Astrocyte (in vitro differentiated cells and primary cell): ENCODE data around the gene SPACA4. TPM values are rescaled to one million over a fixed set of nuclear protein-coding genes. Genes with fewer than 3 reads are reported as not detected.

Source experiments
- DNase-seq: peaks from one replicate; pipeline ENCODE4 v3.0.0-alpha.2; 2010; ENCODE audit warnings: low read depth
- FAIRE-seq: peaks from 2 replicates; lab custom pipeline; 2011; peaks lifted over from hg19 to GRCh38; lab: Jason Lieb, UNC
- H2AFZ ChIP-seq: 2 replicates; pipeline ENCODE4 v1.6.0; 2012; ENCODE audit warnings: low read depth, low read length, inconsistent platforms
- H3K27ac ChIP-seq: 2 replicates; pipeline ENCODE4 v1.5.1; 2011; ENCODE audit warnings: low read depth, low read length, inconsistent platforms
- H3K27me3 ChIP-seq: 2 replicates; pipeline ENCODE4 v1.6.0; 2011; ENCODE audit warnings: low read length, inconsistent platforms; ENCODE audit not compliant: insufficient read depth
- H3K36me3 ChIP-seq: 2 replicates; pipeline ENCODE4 v1.5.1; 2011; ENCODE audit warnings: low read length, inconsistent platforms; ENCODE audit not compliant: insufficient read depth
- H3K4me1 ChIP-seq: 2 replicates; pipeline ENCODE4 v1.5.1; 2011; ENCODE audit warnings: low read length, inconsistent platforms; ENCODE audit not compliant: insufficient read depth
- H3K4me2 ChIP-seq: 2 replicates; pipeline ENCODE4 v1.6.0; 2012; ENCODE audit warnings: low read length, inconsistent platforms
- H3K4me3 ChIP-seq: 2 replicates; pipeline ENCODE4 v1.5.1; 2011; ENCODE audit warnings: low read depth, mild to moderate bottlenecking, low read length, inconsistent platforms; ENCODE audit not compliant: insufficient read depth
- H3K79me2 ChIP-seq: 2 replicates; pipeline ENCODE4 v1.6.0; 2012; ENCODE audit warnings: mild to moderate bottlenecking, low read length, inconsistent platforms; ENCODE audit not compliant: insufficient read depth
- H3K9ac ChIP-seq: 2 replicates; pipeline ENCODE4 v1.6.0; 2012; ENCODE audit warnings: mild to moderate bottlenecking, low read length, inconsistent platforms
- H3K9me3 ChIP-seq: 2 replicates; pipeline ENCODE4 v1.5.1; 2012; ENCODE audit warnings: low read depth, mild to moderate bottlenecking, low read length, inconsistent platforms; ENCODE audit not compliant: insufficient read depth
- H4K20me1 ChIP-seq: 2 replicates; pipeline ENCODE4 v1.6.0; 2012; ENCODE audit warnings: low read length, inconsistent platforms; ENCODE audit not compliant: insufficient read depth
- H3K27ac Mint-ChIP-seq: one replicate; pipeline ENCODE4 v1.8.0; 2021; ENCODE audit warnings: mild to moderate bottlenecking, mixed read lengths; ENCODE audit not compliant: unreplicated experiment
- H3K27me3 Mint-ChIP-seq: one replicate; pipeline ENCODE4 v1.8.0; 2021; ENCODE audit warnings: low read depth, mixed read lengths; ENCODE audit not compliant: unreplicated experiment
- H3K36me3 Mint-ChIP-seq: one replicate; pipeline ENCODE4 v1.8.0; 2021; ENCODE audit warnings: low read depth, mixed read lengths; ENCODE audit not compliant: unreplicated experiment
- H3K4me1 Mint-ChIP-seq: one replicate; pipeline ENCODE4 v1.8.0; 2021; ENCODE audit warnings: low read depth, mixed read lengths; ENCODE audit not compliant: unreplicated experiment
- H3K4me3 Mint-ChIP-seq: one replicate; pipeline ENCODE4 v1.8.0; 2021; ENCODE audit warnings: mild to moderate bottlenecking, moderate library complexity, mixed read lengths; ENCODE audit not compliant: unreplicated experiment
- H3K9me3 Mint-ChIP-seq: one replicate; pipeline ENCODE4 v1.8.0; 2021; ENCODE audit warnings: mild to moderate bottlenecking, mixed read lengths; ENCODE audit not compliant: unreplicated experiment
- EZH2 ChIP-seq: IDR thresholded peaks from 2 replicates; pipeline ENCODE4 v1.6.1; 2012; ENCODE audit warnings: mild to moderate bottlenecking, low read length, inconsistent platforms; ENCODE audit not compliant: insufficient read depth
- total RNA-seq: library from RNA; stranded (reverse); gene quantifications from 2 replicates; pipeline ENCODE4 v1.2.1, GENCODE V29; 2021
- TF ChIP-seq, protein P1 (sequence below): IDR thresholded peaks from 2 replicates; pipeline ENCODE4 v1.5.1; 2011; ENCODE audit warnings: low read depth, mild to moderate bottlenecking, inconsistent platforms, low read length, moderate library complexity; ENCODE audit not compliant: insufficient read depth

The SPACA4 gene
- total RNA-seq, 1 donor from 2014 or later: not detected

DNA sequence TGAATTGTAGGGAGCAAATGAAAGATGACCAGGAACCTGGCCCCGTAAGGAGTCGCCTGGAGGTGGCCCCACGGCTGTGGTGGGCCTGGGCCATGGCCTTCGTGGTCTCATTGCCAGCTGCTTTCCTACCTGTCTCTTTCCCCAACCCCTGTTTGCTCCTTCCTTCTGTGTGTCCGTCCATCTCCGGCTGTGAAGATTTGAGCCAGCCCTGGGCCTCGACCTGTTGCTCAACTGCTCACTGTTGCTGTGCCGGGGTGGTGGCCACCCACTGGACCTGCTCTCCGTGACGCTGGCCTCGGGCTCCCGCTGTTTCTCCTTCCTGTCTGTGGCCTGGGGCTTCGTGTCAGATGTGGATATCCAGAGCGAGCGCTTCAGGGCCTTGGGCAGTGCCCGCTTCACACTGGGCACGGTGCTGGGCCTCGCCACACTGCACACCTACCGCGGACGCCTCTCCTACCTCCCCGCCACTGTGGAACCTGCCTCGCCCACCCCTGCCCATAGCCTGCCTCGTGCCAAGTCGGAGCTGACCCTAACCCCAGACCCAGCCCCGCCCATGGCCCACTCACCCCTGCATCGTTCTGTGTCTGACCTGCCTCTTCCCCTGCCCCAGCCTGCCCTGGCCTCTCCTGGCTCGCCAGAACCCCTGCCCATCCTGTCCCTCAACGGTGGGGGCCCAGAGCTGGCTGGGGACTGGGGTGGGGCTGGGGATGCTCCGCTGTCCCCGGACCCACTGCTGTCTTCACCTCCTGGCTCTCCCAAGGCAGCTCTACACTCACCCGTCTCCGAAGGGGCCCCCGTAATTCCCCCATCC is 22.1 kb downstream of the SPACA4 start:
- Mint-ChIP-seq H3K9me3 (no peaks in the 10 kb centered on the region), H3K4me3 (no peak overlapping the region), H3K27me3 (no peaks in the 10 kb centered on the region), H3K36me3 (peaks cover 5% of the 10 kb centered on the region), H3K27ac (no peak overlapping the region), H3K4me1 (peaks cover 2% of the 10 kb centered on the region)
- no peak overlapping the region for H3K4me3 ChIP-seq
- H3K27me3 ChIP-seq: no peaks in the 10 kb centered on the region
- H3K36me3 ChIP-seq: no peaks in the 10 kb centered on the region
- no peaks in the 10 kb centered on the region for H3K9me3 ChIP-seq
- no peak for DNase-seq
- FAIRE-seq: no peak
- H3K27ac ChIP-seq: no peak overlapping the region
- H3K4me2 ChIP-seq: no peak overlapping the region
- peaks cover 14% of the 10 kb centered on the region for H3K4me1 ChIP-seq
- no peak overlapping the region for H2AFZ ChIP-seq
- TF ChIP-seq, protein P1, sequence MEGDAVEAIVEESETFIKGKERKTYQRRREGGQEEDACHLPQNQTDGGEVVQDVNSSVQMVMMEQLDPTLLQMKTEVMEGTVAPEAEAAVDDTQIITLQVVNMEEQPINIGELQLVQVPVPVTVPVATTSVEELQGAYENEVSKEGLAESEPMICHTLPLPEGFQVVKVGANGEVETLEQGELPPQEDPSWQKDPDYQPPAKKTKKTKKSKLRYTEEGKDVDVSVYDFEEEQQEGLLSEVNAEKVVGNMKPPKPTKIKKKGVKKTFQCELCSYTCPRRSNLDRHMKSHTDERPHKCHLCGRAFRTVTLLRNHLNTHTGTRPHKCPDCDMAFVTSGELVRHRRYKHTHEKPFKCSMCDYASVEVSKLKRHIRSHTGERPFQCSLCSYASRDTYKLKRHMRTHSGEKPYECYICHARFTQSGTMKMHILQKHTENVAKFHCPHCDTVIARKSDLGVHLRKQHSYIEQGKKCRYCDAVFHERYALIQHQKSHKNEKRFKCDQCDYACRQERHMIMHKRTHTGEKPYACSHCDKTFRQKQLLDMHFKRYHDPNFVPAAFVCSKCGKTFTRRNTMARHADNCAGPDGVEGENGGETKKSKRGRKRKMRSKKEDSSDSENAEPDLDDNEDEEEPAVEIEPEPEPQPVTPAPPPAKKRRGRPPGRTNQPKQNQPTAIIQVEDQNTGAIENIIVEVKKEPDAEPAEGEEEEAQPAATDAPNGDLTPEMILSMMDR: no peak
- no peak for TF ChIP-seq EZH2
- peaks cover 14% of the 10 kb centered on the region for H3K79me2 ChIP-seq
- H4K20me1 ChIP-seq: peaks cover 4% of the 10 kb centered on the region
- no peak overlapping the region for H3K9ac ChIP-seq

DNA sequence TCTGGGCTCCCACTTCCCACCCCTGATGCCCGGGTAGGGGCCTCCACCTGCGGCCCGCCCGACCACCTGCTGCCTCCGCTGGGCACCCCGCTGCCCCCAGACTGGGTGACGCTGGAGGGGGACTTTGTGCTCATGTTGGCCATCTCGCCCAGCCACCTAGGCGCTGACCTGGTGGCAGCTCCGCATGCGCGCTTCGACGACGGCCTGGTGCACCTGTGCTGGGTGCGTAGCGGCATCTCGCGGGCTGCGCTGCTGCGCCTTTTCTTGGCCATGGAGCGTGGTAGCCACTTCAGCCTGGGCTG is 22.7 kb downstream of the SPACA4 start:
- Histone ChIP-seq H3K4me3 (no peak overlapping the region), H3K9me3 (no peaks in the 10 kb centered on the region), H3K9ac (no peak overlapping the region), H4K20me1 (peaks cover 4% of the 10 kb centered on the region), H3K4me1 (peaks cover 17% of the 10 kb centered on the region), H3K36me3 (no peaks in the 10 kb centered on the region), H3K4me2 (peak overlapping the region; percentile 74), H3K79me2 (peaks cover 13% of the 10 kb centered on the region), H3K27me3 (no peaks in the 10 kb centered on the region), H3K27ac (no peak overlapping the region), H2AFZ (no peak overlapping the region)
- H3K4me3 Mint-ChIP-seq: no peak overlapping the region
- H3K4me1 Mint-ChIP-seq: no peaks in the 10 kb centered on the region
- H3K27me3 Mint-ChIP-seq: no peaks in the 10 kb centered on the region
- no peaks in the 10 kb centered on the region for H3K9me3 Mint-ChIP-seq
- DNase-seq (no peak), FAIRE-seq (no peak)
- H3K27ac Mint-ChIP-seq: no peak overlapping the region
- H3K36me3 Mint-ChIP-seq: peaks cover 5% of the 10 kb centered on the region
- TF ChIP-seq, protein P1: no peak
- TF ChIP-seq EZH2: no peak

DNA sequence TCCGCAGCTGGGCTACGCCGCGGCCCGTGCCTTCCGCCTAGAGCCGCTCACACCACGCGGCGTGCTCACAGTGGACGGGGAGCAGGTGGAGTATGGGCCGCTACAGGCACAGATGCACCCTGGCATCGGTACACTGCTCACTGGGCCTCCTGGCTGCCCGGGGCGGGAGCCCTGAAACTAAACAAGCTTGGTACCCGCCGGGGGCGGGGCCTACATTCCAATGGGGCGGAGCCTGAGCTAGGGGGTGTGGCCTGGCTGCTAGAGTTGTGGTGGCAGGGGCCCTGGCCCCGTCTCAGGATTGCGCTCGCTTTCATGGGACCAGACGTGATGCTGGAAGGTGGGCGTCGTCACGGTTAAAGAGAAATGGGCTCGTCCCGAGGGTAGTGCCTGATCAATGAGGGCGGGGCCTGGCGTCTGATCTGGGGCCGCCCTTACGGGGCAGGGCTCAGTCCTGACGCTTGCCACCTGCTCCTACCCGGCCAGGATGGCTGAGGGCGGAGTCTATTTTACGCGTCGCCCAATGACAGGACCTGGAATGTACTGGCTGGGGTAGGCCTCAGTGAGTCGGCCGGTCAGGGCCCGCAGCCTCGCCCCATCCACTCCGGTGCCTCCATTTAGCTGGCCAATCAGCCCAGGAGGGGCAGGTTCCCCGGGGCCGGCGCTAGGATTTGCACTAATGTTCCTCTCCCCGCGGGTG is 23.2 kb downstream of the SPACA4 start:
- H3K4me1 ChIP-seq: peaks cover 22% of the 10 kb centered on the region
- TF ChIP-seq, protein P1: no peak
- no peaks in the 10 kb centered on the region for H3K4me1 Mint-ChIP-seq
- FAIRE-seq (no peak), DNase-seq (peak; percentile 64)
- H4K20me1 ChIP-seq: peaks cover 4% of the 10 kb centered on the region
- peak overlapping the region; percentile 40 for H3K9ac ChIP-seq
- H3K27me3 ChIP-seq: no peaks in the 10 kb centered on the region
- H3K4me3 ChIP-seq: peak overlapping the region; percentile 11
- H3K36me3 Mint-ChIP-seq: peaks cover 5% of the 10 kb centered on the region
- H3K27me3 Mint-ChIP-seq: no peaks in the 10 kb centered on the region
- H3K36me3 ChIP-seq: no peaks in the 10 kb centered on the region
- no peak overlapping the region for H3K27ac Mint-ChIP-seq
- H3K79me2 ChIP-seq: peaks cover 8% of the 10 kb centered on the region
- peak overlapping the region; percentile 34 for H3K4me3 Mint-ChIP-seq
- H3K4me2 ChIP-seq: peak overlapping the region; percentile 74
- H3K9me3 Mint-ChIP-seq: no peaks in the 10 kb centered on the region
- no peak overlapping the region for H3K27ac ChIP-seq
- H3K9me3 ChIP-seq: no peaks in the 10 kb centered on the region
- peak overlapping the region; percentile 40 for H2AFZ ChIP-seq
